Upper lobe of left lung (tissue), 4 donors: ENCODE measurements around the gene TMEM94.
"Not testable (repeated sequence)": the region's sequence is repeated elsewhere in the genome, so short reads cannot be mapped to it uniquely, and the experiment has no call there.

Experiments used
- POLR2A ChIP-seq, 4 donors: fragments of 450-650 bp; IDR thresholded peaks; one replicate each; pipeline ENCODE4 v1.5.1; 2016 to 2017; ENCODE audit warnings: antibody characterized with exemption in 4 of 4, mild to moderate bottlenecking in 2 of 4
- POLR2AphosphoS5 ChIP-seq, 2 donors: sonication (generic); formaldehyde crosslinking; IDR thresholded peaks; one replicate each; pipeline ENCODE4 v1.5.1; 2017; ENCODE audit warnings: antibody characterized with exemption in 2 of 2
- TF ChIP-seq, protein P1 (sequence below), 6 experiments: fragments of 450-650 bp in 4 of 6; fragments of 200-600 bp in 2 of 6; sonication (generic) in 2 of 6; IDR thresholded peaks; one replicate each; pipeline ENCODE4 v1.5.1; 2016 to 2019; ENCODE audit warnings: antibody characterized with exemption in 6 of 6

GRCh38 chr17:75477490-75477862 is 21.0 kb downstream of the TMEM94 start:
- TF ChIP-seq, protein P1, sequence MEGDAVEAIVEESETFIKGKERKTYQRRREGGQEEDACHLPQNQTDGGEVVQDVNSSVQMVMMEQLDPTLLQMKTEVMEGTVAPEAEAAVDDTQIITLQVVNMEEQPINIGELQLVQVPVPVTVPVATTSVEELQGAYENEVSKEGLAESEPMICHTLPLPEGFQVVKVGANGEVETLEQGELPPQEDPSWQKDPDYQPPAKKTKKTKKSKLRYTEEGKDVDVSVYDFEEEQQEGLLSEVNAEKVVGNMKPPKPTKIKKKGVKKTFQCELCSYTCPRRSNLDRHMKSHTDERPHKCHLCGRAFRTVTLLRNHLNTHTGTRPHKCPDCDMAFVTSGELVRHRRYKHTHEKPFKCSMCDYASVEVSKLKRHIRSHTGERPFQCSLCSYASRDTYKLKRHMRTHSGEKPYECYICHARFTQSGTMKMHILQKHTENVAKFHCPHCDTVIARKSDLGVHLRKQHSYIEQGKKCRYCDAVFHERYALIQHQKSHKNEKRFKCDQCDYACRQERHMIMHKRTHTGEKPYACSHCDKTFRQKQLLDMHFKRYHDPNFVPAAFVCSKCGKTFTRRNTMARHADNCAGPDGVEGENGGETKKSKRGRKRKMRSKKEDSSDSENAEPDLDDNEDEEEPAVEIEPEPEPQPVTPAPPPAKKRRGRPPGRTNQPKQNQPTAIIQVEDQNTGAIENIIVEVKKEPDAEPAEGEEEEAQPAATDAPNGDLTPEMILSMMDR (IDR thresholded peaks at IDR 0.05): not testable (repeated sequence)
- TF ChIP-seq POLR2AphosphoS5, POLR2A (IDR thresholded peaks at IDR 0.05): not testable (repeated sequence)
